H1 (cell line): ENCODE results near the gene TMC3. TPM values are rescaled to one million over a fixed set of nuclear protein-coding genes. Genes with fewer than 3 reads are reported as not detected.

Experiments used
- CTCF ChIA-PET: fragments of 300-600 bp; sonication (Branson Sonifier 250); formaldehyde crosslinking; loops from one replicate; lab custom pipeline; 2021; ENCODE audit not compliant: partially characterized antibody; lab: Charles Lee
- POLR2A ChIA-PET: fragments of 300-600 bp; sonication (Branson Sonifier 250); formaldehyde crosslinking; loops from one replicate; lab custom pipeline; 2021; ENCODE audit warnings: inconsistent platforms; ENCODE audit not compliant: partially characterized antibody; lab: Charles Lee
- DNase-seq, 2 experiments: peaks; one replicate each; pipeline versions ENCODE4 v3.0.0 to v3.0.0-alpha.2; 2010 to 2022; ENCODE audit warnings: low spot score in 2 of 2, low read depth in 1 of 2, mixed read lengths in 1 of 2
- FAIRE-seq: peaks from 2 replicates; lab custom pipeline; 2011; peaks lifted over from hg19 to GRCh38; lab: Jason Lieb, UNC
- H2AFZ ChIP-seq: 2 replicates; pipeline ENCODE4 v1.8.1; 2012; ENCODE audit warnings: low read length, inconsistent platforms
- H2AK5ac ChIP-seq: 2 replicates; pipeline ENCODE4 v1.6.1; 2013; ENCODE audit warnings: low read depth, low read length
- H2BK120ac ChIP-seq: replicated peaks from 2 replicates; pipeline ENCODE3; 2013; ENCODE audit warnings: low read depth, low read length, inconsistent platforms
- H2BK12ac ChIP-seq: 2 replicates; pipeline ENCODE4 v1.6.1; 2013; ENCODE audit warnings: low read depth, low read length
- H2BK15ac ChIP-seq: 2 replicates; pipeline ENCODE4 v1.6.1; 2013; ENCODE audit warnings: low read length
- H2BK20ac ChIP-seq: 2 replicates; pipeline ENCODE4 v1.6.1; 2013; ENCODE audit warnings: low read length
- H2BK5ac ChIP-seq: 2 replicates; pipeline ENCODE4 v1.6.1; 2013; ENCODE audit warnings: low read depth, low read length
- H3K14ac ChIP-seq: 2 replicates; pipeline ENCODE4 v1.6.1; 2013; ENCODE audit warnings: inconsistent platforms; ENCODE audit not compliant: insufficient read length
- H3K18ac ChIP-seq: 2 replicates; pipeline ENCODE4 v1.6.1; 2013; ENCODE audit warnings: low read length; ENCODE audit errors: extremely low read depth
- H3K23ac ChIP-seq: 2 replicates; pipeline ENCODE4 v1.6.1; 2013; ENCODE audit warnings: inconsistent platforms; ENCODE audit not compliant: insufficient read length
- H3K23me2 ChIP-seq: 2 replicates; pipeline ENCODE4 v1.6.1; 2013; ENCODE audit warnings: low read depth, low read length
- H3K27ac ChIP-seq: 2 replicates; pipeline ENCODE4 v1.6.1; 2011; ENCODE audit warnings: low read depth, low read length, inconsistent platforms
- H3K27me3 ChIP-seq, 4 experiments: replicated peaks in 1 of 4; 1 replicate in 1 of 4; 2 replicates in 3 of 4; pipeline versions ENCODE4 v1.6.1 to v1.8.1; 2011 to 2013; ENCODE audit warnings: low read length in 3 of 4, mild to moderate bottlenecking in 3 of 4, inconsistent platforms in 2 of 4, mixed read lengths in 2 of 4, moderate library complexity in 1 of 4; ENCODE audit not compliant: control insufficient read depth in 3 of 4, insufficient read depth in 3 of 4; ENCODE audit errors: extremely low read depth in 1 of 4
- H3K36me3 ChIP-seq, 4 experiments: 2 replicates each; pipeline versions ENCODE4 v1.6.1 to v1.8.1; 2011 to 2013; ENCODE audit warnings: mild to moderate bottlenecking in 4 of 4, low read length in 3 of 4, moderate library complexity in 2 of 4, control low read depth in 1 of 4, inconsistent platforms in 1 of 4; ENCODE audit not compliant: insufficient read depth in 4 of 4, control insufficient read depth in 2 of 4
- H3K4ac ChIP-seq: replicated peaks from 2 replicates; pipeline ENCODE3; 2013; ENCODE audit warnings: low read length, low read depth, mixed read lengths, inconsistent platforms; ENCODE audit not compliant: insufficient read length
- H3K4me1 ChIP-seq, 4 experiments: replicated peaks in 1 of 4; 1 replicate in 1 of 4; 2 replicates in 3 of 4; pipeline versions ENCODE4 v1.6.1 to v1.8.1; 2011 to 2013; ENCODE audit warnings: low read length in 3 of 4, inconsistent platforms in 2 of 4, mixed read lengths in 1 of 4; ENCODE audit not compliant: insufficient read depth in 4 of 4, control insufficient read depth in 3 of 4
- H3K4me2 ChIP-seq, 2 experiments: 2 replicates each; pipeline versions ENCODE4 v1.6.1 to v1.8.1; 2011 to 2013; ENCODE audit warnings: low read depth in 2 of 2, low read length in 2 of 2, control low read depth in 1 of 2, inconsistent platforms in 1 of 2, mild to moderate bottlenecking in 1 of 2; ENCODE audit not compliant: insufficient read depth in 1 of 2
- H3K4me3 ChIP-seq, 4 experiments: fragments of 200-600, 300-600 bp in 1 of 4; sonication (generic), shearing (Covaris generic), sonication (Bioruptor Twin) in 1 of 4; 2 replicates each; pipeline versions ENCODE4 v1.5.1 to v1.8.1; 2011 to 2016; ENCODE audit warnings: low read length in 4 of 4, low read depth in 3 of 4, control low read depth in 2 of 4, inconsistent platforms in 2 of 4, mild to moderate bottlenecking in 2 of 4, mixed read lengths in 1 of 4, moderate library complexity in 1 of 4; ENCODE audit not compliant: insufficient read depth in 2 of 4; ENCODE audit errors: extremely low read depth in 1 of 4
- H3K56ac ChIP-seq: replicated peaks from 2 replicates; pipeline ENCODE3; 2013; ENCODE audit warnings: low read depth, mild to moderate bottlenecking, mixed read lengths, low read length, inconsistent platforms; ENCODE audit not compliant: insufficient read length
- H3K79me1 ChIP-seq: 2 replicates; pipeline ENCODE4 v1.6.1; 2013; ENCODE audit warnings: low read depth, low read length, control low read depth
- H3K79me2 ChIP-seq, 2 experiments: 2 replicates each; pipeline versions ENCODE4 v1.6.1 to v1.8.1; 2012 to 2013; ENCODE audit warnings: low read length in 2 of 2, mild to moderate bottlenecking in 2 of 2, inconsistent platforms in 1 of 2; ENCODE audit not compliant: insufficient read depth in 2 of 2, control insufficient read depth in 1 of 2
- H3K9ac ChIP-seq, 4 experiments: replicated peaks in 1 of 4; 1 replicate in 1 of 4; 2 replicates in 3 of 4; pipeline versions ENCODE4 v1.6.1 to v1.8.1; 2011 to 2013; ENCODE audit warnings: low read depth in 3 of 4, low read length in 3 of 4, control low read depth in 2 of 4, mild to moderate bottlenecking in 2 of 4, moderate library complexity in 2 of 4, inconsistent platforms in 1 of 4; ENCODE audit errors: extremely low read depth in 1 of 4
- H3K9me3 ChIP-seq, 2 experiments: 2 replicates each; pipeline versions ENCODE4 v1.6.1 to v1.8.1; 2012 to 2013; ENCODE audit warnings: mild to moderate bottlenecking in 2 of 2, moderate library complexity in 2 of 2, control low read depth in 1 of 2, inconsistent platforms in 1 of 2, low read depth in 1 of 2, low read length in 1 of 2, mixed read lengths in 1 of 2; ENCODE audit not compliant: insufficient read depth in 2 of 2
- H4K20me1 ChIP-seq, 2 experiments: replicated peaks in 1 of 2; 2 replicates each; pipeline versions ENCODE3 to v1.8.1; 2011 to 2013; ENCODE audit warnings: inconsistent platforms in 2 of 2, low read length in 2 of 2, mild to moderate bottlenecking in 1 of 2; ENCODE audit not compliant: insufficient read depth in 2 of 2, control insufficient read depth in 1 of 2
- H4K5ac ChIP-seq: 2 replicates; pipeline ENCODE4 v1.6.1; 2013; ENCODE audit warnings: low read length, low read depth, mixed read lengths, inconsistent platforms; ENCODE audit not compliant: insufficient read length
- H4K8ac ChIP-seq: 2 replicates; pipeline ENCODE4 v1.8.0; 2013; ENCODE audit warnings: mild to moderate bottlenecking, moderate library complexity, low read length, inconsistent platforms; ENCODE audit not compliant: insufficient read depth; ENCODE audit errors: extremely low read depth
- H4K91ac ChIP-seq: replicated peaks from 2 replicates; pipeline ENCODE3; 2013; ENCODE audit warnings: low read length, mixed read lengths, inconsistent platforms; ENCODE audit not compliant: insufficient read length
- EZH2 ChIP-seq: fragments of 200-600 bp; sonication (generic); IDR thresholded peaks from 2 replicates; pipeline ENCODE4 v1.7.1; 2012; ENCODE audit warnings: low read depth, mild to moderate bottlenecking, moderate library complexity, low read length, inconsistent platforms; ENCODE audit not compliant: severe bottlenecking
- FOSL1 ChIP-seq: IDR thresholded peaks from 2 replicates; pipeline ENCODE4 v1.6.1; 2011; ENCODE audit warnings: mild to moderate bottlenecking, low read depth, low read length, moderate library complexity; ENCODE audit not compliant: insufficient read depth
- HDAC6 ChIP-seq: IDR thresholded peaks from one replicate; pipeline ENCODE4 v1.7.1; 2012; ENCODE audit warnings: low read depth, mild to moderate bottlenecking, inconsistent platforms, low read length, moderate library complexity
- KDM5A ChIP-seq: fragments of 200-600 bp; IDR thresholded peaks from 2 replicates; pipeline ENCODE4 v1.7.1; 2012; ENCODE audit warnings: mild to moderate bottlenecking, low read length, inconsistent platforms, mixed read lengths
- POLR2AphosphoS5 ChIP-seq: IDR thresholded peaks from 2 replicates; pipeline ENCODE4 v1.6.1; 2011; ENCODE audit warnings: low read depth, low read length
- POU5F1 ChIP-seq: IDR thresholded peaks from 2 replicates; pipeline ENCODE4 v1.6.1; 2011; ENCODE audit warnings: low read depth, mild to moderate bottlenecking, low read length, moderate library complexity
- RBBP5 ChIP-seq: IDR thresholded peaks from 2 replicates; pipeline ENCODE4 v1.7.1; 2012; ENCODE audit warnings: low read depth, mild to moderate bottlenecking, inconsistent platforms, low read length, moderate library complexity, borderline replicate concordance
- SIN3A ChIP-seq, 2 experiments: IDR thresholded peaks in 1 of 2; conservative IDR thresholded peaks in 1 of 2; 2 replicates each; pipeline ENCODE4 v1.6.1; 2011 to 2012; ENCODE audit warnings: low read length in 2 of 2, improper control_type of control experiment in 1 of 2, low read depth in 1 of 2, mild to moderate bottlenecking in 1 of 2
- SP4 ChIP-seq: IDR thresholded peaks from 2 replicates; pipeline ENCODE4 v1.6.1; 2012; ENCODE audit warnings: low read length, inconsistent platforms
- TBP ChIP-seq: IDR thresholded peaks from 2 replicates; pipeline ENCODE4 v1.6.1; 2011; ENCODE audit warnings: low read depth, low read length, improper control_type of control experiment
- WGBS, 2 experiments: shearing (Covaris generic) in 1 of 2; methylation state at CpG; one replicate each; pipeline versions ENCODE4 v1.1.6 to v1.1.7; 2013 to 2015; ENCODE audit warnings: low lambda C conversion rate in 2 of 2, mixed read lengths in 2 of 2, inconsistent platforms in 1 of 2, low coverage in 1 of 2, missing lambda C conversion rate in 1 of 2; ENCODE audit not compliant: insufficient replicate concordance in 2 of 2, insufficient coverage in 1 of 2, insufficient read length in 1 of 2; ENCODE audit errors: extremely low coverage in 1 of 2, missing lambda C conversion rate in 1 of 2; 5-methylcytosine and 5-hydroxymethylcytosine counted together
- polyA plus RNA-seq, 7 experiments: library from polyadenylated mRNA; depleted of rRNA in 3 of 7; stranded (reverse) in 5 of 7; unstranded in 2 of 7; fragments of >200 nt in 5 of 7; fragments of 200-250 nt in 2 of 7; gene quantifications; 1 replicate in 5 of 7; 2 replicates in 1 of 7; 4 replicates in 1 of 7; pipeline versions ENCODE4 v1.2.1 to v1.2.3, GENCODE V29; 2011 to 2013; ENCODE audit warnings: missing spikeins in 2 of 7, mixed read lengths in 2 of 7
- total RNA-seq: library from RNA; stranded (reverse); fragmentation: NEBNext Ultra II Directional; extraction: Animal tissue kit (Norgen Biotek cat#: 25700); gene quantifications from 2 replicates; pipeline ENCODE4 v1.2.1, GENCODE V29; 2021

Gene TMC3
- total and polyA plus RNA-seq, 2 of the 8 experiments (the other 6 are each of a cell fraction or from before 2014, with no cell fraction given) = not detected

DNA sequence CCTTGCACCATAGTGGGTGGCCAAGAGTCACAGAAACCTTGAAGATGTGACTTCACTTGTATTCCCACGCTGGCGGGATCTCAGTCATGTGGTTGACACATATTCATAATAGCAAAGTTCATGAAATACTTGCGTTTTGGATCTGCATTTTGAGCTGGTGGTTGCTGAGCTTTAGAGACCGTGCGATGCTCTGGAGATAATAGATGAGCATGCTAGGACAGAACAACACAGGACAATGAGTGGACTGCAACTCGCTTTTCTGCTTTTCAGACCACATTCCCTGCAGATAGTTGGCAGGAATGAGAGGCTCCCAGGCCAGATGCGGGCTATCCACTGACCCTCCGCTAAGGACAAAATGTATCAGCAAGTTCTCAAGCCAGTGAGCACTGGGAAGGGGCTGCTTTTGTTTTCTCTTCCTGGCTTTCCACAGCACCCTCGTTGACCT lies 36.3 kb downstream of the TMC3 start:
- no peak overlapping the region for H4K5ac ChIP-seq
- no peak overlapping the region for H2BK20ac ChIP-seq
- no peak overlapping the region for H3K23ac ChIP-seq
- no peak overlapping the region for H3K18ac ChIP-seq
- no peaks in the 10 kb centered on the region for H3K9me3 ChIP-seq
- H4K8ac ChIP-seq = no peak overlapping the region
- no peak overlapping the region; the same call in 1 of the 2 replicates for H3K27ac ChIP-seq
- H3K27me3 ChIP-seq = no peaks in the 10 kb centered on the region
- H3K9ac ChIP-seq = no peak overlapping the region
- no peak overlapping the region for H3K56ac ChIP-seq
- no peak overlapping the region for H2AFZ ChIP-seq
- no peak overlapping the region for H2BK15ac ChIP-seq
- H2BK120ac ChIP-seq = no peak overlapping the region
- no peak overlapping the region for H2BK12ac ChIP-seq
- H2BK5ac ChIP-seq = 0 out of 2 replicates have a peak overlapping the region, but pooled peaks have one; percentile 11
- no peak for FAIRE-seq
- 81% methylated on average over 9 of the region's 9 CpGs; no CpG with 5 or more reads in 1 of the 2 experiments for WGBS, 2 experiments
- DNase-seq = no peak
- H3K36me3 ChIP-seq = no peaks in the 10 kb centered on the region
- no peak overlapping the region for H4K91ac ChIP-seq
- ChIA-PET POLR2A (no interaction called here), CTCF (interaction anchor here (0.8 to 3.2 kb wide), 6 partner anchors 10 to 144 kb away, joined by 3 to 13 read pairs (median 3); no protein-coding TSS in a partner anchor)
- H3K4me2 ChIP-seq = no peak overlapping the region
- no peaks in the 10 kb centered on the region for H3K4me1 ChIP-seq
- H3K79me1 ChIP-seq = no peaks in the 10 kb centered on the region
- no peaks in the 10 kb centered on the region for H3K79me2 ChIP-seq
- H3K4me3 ChIP-seq = no peak overlapping the region
- H3K23me2 ChIP-seq = no peaks in the 10 kb centered on the region
- H2AK5ac ChIP-seq = no peak overlapping the region
- no peaks in the 10 kb centered on the region for H4K20me1 ChIP-seq
- no peak overlapping the region for H3K4ac ChIP-seq
- no peak overlapping the region for H3K14ac ChIP-seq
- TF ChIP-seq FOSL1 (no peak), TBP (no peak), SIN3A (conservative IDR thresholded peaks at IDR 0.05 in 1 of 2, IDR thresholded peaks at IDR 0.05 in 1 of 2; ENCODE audit: low read depth in 1 of 2, low read length in 2 of 2) (no peak), EZH2 (no peak), KDM5A (no peak), HDAC6 (no peak), RBBP5 (no peak), POLR2AphosphoS5 (no peak), POU5F1 (no peak), SP4 (no peak)
